GM18498 (cell line): Measurements from ENCODE around the gene RBM6.
A peak's percentile ranks its signal among the peaks of the same experiment; 100 is the strongest.
"Not testable (repeated sequence)": the region's sequence is repeated elsewhere in the genome, so short reads cannot be mapped to it uniquely, and the experiment has no call there.

Source experiments
- ATAC-seq: cut with Tn5 transposase; IDR thresholded peaks from one replicate; pipeline ENCODE4 v1.9.1; 2021; ENCODE audit warnings: mild to moderate bottlenecking, moderate library complexity; ENCODE audit not compliant: unreplicated experiment

The RBM6 gene

DNA sequence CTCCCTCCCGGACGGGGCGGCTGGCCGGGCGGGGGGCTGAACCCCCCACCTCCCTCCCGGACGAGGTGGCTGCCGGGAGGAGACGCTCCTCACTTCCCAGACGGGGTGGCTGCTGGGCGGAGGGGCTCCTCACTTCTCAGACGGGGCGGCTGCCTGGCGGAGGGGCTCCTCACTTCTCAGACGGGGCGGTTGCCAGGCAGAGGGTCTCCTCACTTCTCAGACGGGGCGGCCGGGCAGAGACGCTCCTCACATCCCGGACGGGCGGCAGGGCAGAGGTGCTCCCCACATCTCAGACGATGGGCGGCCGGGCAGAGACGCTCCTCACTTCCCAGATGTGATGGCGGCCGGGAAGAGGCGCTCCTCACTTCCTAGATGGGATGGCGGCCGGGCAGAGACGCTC lies 145.0 kb downstream of the RBM6 start:
- ATAC-seq, result not testable (repeated sequence)

DNA sequence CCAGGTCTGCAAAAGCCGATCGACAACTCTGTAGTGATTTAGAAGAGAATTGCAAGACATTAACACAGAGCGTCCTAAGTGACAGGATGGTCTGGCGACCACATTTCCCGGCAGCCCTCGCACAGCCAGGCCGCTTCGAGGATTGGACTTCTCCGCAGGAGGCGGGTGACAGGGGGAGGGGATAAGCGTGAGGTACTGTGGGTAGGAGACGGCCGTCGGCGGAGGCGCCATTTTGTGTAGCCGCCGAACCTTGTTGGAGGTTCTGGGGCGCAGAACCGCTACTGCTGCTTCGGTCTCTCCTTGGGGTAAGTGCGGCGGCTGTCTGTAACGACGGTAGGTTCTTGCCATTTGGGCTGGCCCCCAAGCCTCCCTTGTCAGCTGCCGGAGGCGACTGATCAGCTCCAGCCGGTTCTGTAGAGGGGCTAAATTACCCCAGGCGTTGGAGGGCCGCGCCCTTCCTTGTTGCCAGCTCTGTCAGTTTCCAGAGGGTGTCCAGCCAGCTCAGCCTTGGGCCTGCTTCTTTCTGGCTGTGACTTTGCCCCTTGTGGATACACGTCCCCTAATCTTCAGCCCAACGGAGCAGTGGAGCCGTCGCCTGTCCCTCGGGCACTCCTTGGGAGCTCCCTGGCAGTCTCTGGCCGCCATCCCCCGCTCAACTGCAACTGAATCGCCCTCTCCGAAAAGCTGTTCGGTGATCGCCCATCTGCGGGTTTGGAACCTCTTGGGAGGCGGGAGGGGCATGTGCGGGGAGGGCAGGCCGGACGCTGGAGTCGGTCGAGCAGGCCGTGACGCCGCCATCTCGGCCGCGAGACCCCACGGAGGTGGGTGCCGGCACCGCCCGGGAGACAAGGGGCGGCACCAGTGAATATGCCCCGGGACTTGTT lies 149.0 kb downstream of the RBM6 start, which contains the start of gene RBM5:
Gene RBM5 (plus strand): TSS at position 195 of the 884 bp plus-strand sequence. CDS start 1,516 bp downstream, outside the sequence.
- ATAC-seq, result peak; percentile 97

- ATAC-seq, result peak; percentile 7
Measured at GRCh38 chr3:50089609-50089945, 149.6 kb downstream of the RBM6 start.

GRCh38 chr3:50090984-50091383 lies 151.0 kb downstream of the RBM6 start:
- no peak for ATAC-seq

DNA sequence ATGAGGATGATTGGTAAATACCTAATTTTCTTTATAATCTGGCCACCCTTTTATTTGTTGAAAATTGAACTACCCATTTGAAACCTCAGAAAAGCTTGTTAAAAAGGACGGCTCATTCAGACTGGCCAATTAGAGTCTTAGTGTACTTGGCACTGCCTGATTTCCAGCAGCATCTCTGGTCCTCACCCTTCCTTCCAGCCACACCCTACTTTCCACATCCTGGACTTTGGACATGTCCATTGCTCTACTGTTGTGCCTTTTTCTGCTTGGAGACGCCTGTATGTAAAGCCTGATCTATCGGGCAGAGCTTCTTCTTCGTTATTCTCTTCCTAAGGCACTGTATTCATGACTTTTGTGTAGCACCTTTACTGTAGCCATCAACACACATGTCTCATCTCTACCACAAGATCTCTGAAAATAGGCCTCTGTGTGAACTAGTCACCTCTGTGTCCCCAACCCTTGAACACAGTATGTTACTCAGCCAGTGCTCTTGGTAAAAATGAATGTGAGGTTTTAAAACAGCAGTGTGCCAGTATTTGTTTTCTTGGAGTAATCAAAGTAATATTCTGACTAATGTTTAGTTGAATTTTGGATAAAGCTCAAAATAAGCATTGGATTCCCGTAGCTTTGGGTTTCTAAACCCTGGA lies 155.5 kb downstream of the RBM6 start:
- ATAC-seq, result no peak

- no peak for ATAC-seq
Measured at GRCh38 chr3:50100386-50100785, 160.4 kb downstream of the RBM6 start.

DNA sequence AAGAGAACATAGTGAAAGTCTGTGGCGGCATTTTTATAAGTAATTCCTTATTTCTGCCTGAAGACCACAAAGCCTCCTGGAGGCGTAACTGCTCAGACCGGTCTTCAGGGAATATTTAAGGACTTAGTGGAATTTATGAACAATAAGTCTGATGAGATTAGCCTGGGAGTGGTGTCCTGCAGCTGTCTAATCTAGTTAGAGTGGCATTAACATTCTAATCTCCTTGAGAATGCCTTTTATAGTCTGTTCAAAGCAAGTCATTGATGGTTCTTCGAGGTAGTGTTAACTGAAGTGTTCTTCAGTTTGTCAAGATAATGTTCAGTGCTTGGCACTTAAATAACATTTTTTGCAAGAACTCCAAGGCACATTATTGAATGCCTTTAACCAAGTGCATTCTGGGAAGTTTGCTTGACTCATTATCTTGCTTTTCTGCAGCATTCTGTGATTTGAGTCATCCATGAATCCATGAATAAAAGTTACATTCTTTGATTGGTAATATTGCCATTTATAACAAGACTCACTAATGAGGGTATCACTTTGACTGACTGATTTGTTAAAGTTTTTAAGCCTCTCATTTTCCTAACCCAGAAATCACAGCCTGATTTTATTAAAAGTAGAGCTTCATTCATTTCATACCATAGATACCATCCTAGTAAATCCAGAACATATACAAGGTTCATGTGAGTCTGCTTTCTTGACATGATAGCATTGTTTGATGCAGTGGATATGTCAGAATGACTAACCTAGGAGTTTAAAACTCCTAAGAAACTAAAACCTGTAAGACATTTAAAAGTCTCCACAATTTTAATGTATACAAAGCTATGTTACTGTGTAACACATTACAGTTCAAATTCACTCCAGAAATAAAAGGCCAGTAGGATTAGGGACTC lies 161.3 kb downstream of the RBM6 start:
- ATAC-seq, result no peak

DNA sequence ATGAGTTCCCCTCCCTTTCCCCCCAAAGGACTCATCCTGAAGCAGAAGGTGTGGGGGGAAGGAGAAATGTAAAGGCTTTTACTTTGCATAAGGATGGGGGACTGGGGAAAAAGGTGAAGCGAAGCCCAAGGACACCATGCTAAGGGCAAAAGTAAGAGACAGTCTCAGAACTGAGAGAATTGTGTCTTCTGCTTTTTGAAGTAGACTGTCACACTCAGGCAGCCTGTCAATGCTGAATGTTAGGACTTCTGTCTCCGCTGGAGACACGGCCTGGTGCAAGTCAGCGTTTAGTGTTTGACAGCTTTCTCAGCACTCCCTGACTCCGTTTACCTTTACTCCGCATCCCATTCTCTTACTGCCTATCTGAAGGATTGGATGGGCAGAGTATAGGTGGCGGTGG lies 162.6 kb downstream of the RBM6 start:
- ATAC-seq, result no peak

GRCh38 chr3:50111757-50112156 lies 171.8 kb downstream of the RBM6 start:
- ATAC-seq, result no peak

DNA sequence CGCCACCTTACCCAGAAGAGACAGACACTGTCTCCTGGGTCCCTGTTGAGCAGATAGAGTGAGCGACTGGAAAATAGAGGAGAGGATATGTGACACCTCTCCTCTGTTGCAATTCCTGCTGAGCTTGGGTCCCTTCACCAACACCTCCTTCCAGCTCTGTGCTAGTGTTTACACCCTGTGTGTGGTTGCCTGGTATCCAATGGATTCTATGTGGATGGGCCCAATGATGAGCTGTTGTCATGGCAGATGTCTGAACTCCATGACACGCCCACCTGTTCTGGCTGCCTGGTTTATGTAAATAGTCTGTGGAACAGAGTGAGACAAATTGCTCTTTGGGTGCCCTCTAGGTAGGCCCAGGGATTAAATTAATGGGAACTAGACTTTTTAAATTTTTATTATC lies 172.5 kb downstream of the RBM6 start:
- ATAC-seq, result no peak

GRCh38 chr3:50117120-50117519 lies 177.2 kb downstream of the RBM6 start:
- ATAC-seq, result no peak

DNA sequence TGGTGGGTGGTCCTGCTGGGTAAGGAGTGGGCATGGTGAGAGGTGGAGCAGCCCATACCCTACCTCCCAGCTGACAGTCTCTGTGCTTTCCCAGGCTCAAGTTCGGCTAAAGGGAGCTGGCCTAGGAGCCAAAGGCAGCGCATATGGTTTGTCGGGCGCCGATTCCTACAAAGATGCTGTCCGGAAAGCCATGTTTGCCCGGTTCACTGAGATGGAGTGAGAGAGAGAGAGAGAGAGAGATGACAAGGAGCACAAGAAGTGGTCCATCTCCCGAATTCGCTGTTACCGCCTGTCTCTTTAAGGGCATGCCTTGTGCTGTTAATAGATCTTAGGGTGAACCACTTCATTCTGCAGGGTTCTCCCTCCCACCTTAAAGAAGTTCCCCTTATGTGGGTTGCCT lies 178.3 kb downstream of the RBM6 start:
- no peak for ATAC-seq

DNA sequence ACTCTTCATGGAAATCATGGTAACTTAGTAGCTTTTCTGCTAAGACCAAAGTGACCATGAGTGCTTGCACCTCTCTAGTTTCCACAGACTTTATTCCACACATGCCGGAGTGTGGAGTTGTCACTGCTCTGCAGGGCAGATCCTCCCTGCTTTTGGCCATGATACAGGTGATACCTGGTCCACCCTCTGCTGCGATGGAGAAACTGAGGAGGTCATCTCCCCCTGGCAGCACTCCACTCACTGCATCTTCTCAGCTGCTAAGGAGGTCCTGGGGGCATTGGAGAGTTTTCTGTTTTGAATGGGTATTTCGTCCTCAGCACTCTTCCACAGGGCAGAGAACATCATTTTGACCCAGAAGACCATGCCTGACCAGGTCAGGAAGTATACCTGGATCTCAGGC lies 179.8 kb downstream of the RBM6 start:
- no peak for ATAC-seq

- no peak for ATAC-seq
Measured at GRCh38 chr3:50120364-50121071, 180.6 kb downstream of the RBM6 start.

GRCh38 chr3:50121072-50122032 lies 181.4 kb downstream of the RBM6 start:
- ATAC-seq, result peak; percentile 72

DNA sequence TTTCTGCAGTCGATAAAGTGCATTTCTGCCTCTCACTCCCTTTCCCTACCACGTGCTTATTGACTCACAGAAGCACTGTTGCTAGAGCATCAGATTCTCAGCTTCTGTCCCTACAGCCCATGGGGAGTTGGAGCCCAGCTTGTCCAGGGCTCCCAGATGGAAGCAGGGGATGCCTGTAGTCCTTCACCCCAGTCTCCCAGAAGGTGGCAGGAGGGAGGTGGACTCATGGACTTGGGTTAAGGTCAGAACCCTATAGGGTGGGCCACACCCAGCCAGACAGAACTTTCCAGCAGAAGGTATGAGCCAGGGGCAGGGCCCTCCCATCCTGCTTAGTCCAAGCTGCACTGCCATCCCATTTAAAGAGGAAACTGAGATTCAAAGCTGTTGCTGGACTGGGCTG lies 182.1 kb downstream of the RBM6 start:
- ATAC-seq, result no peak

- ATAC-seq, result no peak
Measured at GRCh38 chr3:50122661-50123391, 182.9 kb downstream of the RBM6 start.

- no peak for ATAC-seq
Measured at GRCh38 chr3:50123394-50124051, 183.6 kb downstream of the RBM6 start.
